ENCODE measurements around the gene HIGD1C.

DNA sequence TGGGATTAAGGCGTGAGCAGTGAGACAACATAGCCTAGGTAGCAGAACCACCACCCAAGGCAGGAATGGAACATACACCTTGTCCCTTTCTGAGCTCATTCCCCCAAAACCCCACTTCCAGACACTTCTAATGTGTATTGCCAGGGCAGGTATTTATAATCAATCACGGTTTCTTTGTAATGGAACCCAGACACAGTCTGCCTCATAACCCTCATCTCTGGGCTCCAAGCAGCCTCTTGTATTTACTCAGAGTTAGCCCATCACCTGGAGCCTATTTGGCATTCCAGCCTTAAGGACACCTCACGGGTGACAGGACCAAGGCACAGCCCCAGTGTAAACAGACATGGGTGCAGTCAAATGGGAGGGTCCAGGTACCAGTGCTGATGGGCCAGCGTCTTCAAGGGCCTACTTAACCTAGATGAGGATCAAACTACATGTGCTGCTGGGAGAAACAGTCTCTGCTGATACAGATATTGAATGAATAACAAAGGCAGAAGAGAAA, 2.5 kb upstream of the HIGD1C start:
- no peak for TF ChIP-seq POLR2A (IDR thresholded peaks at IDR 0.05)
- TF ChIP-seq, protein P1, sequence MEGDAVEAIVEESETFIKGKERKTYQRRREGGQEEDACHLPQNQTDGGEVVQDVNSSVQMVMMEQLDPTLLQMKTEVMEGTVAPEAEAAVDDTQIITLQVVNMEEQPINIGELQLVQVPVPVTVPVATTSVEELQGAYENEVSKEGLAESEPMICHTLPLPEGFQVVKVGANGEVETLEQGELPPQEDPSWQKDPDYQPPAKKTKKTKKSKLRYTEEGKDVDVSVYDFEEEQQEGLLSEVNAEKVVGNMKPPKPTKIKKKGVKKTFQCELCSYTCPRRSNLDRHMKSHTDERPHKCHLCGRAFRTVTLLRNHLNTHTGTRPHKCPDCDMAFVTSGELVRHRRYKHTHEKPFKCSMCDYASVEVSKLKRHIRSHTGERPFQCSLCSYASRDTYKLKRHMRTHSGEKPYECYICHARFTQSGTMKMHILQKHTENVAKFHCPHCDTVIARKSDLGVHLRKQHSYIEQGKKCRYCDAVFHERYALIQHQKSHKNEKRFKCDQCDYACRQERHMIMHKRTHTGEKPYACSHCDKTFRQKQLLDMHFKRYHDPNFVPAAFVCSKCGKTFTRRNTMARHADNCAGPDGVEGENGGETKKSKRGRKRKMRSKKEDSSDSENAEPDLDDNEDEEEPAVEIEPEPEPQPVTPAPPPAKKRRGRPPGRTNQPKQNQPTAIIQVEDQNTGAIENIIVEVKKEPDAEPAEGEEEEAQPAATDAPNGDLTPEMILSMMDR (IDR thresholded peaks at IDR 0.05): no peak

Data from breast epithelium (tissue), 3 donors.